Body of pancreas (tissue), 4 donors: Measurements from ENCODE around the gene STXBP4. TPM values are rescaled to one million over a fixed set of nuclear protein-coding genes. Genes with fewer than 3 reads are reported as not detected.
A peak's percentile ranks its signal among the peaks of the same experiment; 100 is the strongest.

Source experiments
- ATAC-seq: fragments of 150-250 bp; one replicate; pipeline ENCODE4 v1.9.1; 2016
- DNase-seq, 4 donors: peaks; one replicate each; pipeline ENCODE4 v3.0.0-alpha.2; 2019
- H3K27ac ChIP-seq, 4 donors: fragments of 200-600 bp; sonication (generic); 1 replicate in 3 of 4; 2 replicates in 1 of 4; pipeline versions ENCODE4 v1.5.1 to v1.6.1; 2016 to 2019; ENCODE audit warnings: mild to moderate bottlenecking in 1 of 4, mixed read lengths in 1 of 4, moderate library complexity in 1 of 4
- H3K27me3 ChIP-seq, 2 donors: fragments of 200-600 bp; sonication (generic); one replicate each; pipeline ENCODE4 v1.6.0; 2016; ENCODE audit warnings: mild to moderate bottlenecking in 1 of 2
- H3K36me3 ChIP-seq, 2 donors: fragments of 200-600 bp; sonication (generic); replicated peaks in 1 of 2; 2 replicates each; pipeline ENCODE4 v1.5.1; 2016; ENCODE audit warnings: low read depth in 2 of 2; ENCODE audit not compliant: insufficient read depth in 1 of 2
- H3K4me1 ChIP-seq: fragments of 200-600 bp; sonication (generic); one replicate; pipeline ENCODE4 v1.6.0; 2016
- H3K4me3 ChIP-seq, 2 donors: fragments of 200-600 bp; sonication (generic); 1 replicate in 1 of 2; 2 replicates in 1 of 2; pipeline ENCODE4 v1.5.1; 2016 to 2019
- H3K9me3 ChIP-seq, 3 donors: fragments of 200-600 bp; sonication (generic); 1 replicate in 2 of 3; 2 replicates in 1 of 3; pipeline ENCODE4 v1.5.1; 2016
- POLR2A ChIP-seq, 3 donors: fragments of 450-650 bp; IDR thresholded peaks; one replicate each; pipeline ENCODE4 v1.6.1; 2016; ENCODE audit warnings: antibody characterized with exemption in 3 of 3, mild to moderate bottlenecking in 2 of 3
- WGBS, 2 donors: methylation state at CpG; one replicate each; pipeline ENCODE4 v1.1.5; 2017; 5-methylcytosine and 5-hydroxymethylcytosine counted together
- intact Hi-C: fragments of 100-400 bp; cut with DNase I; formaldehyde crosslinking; loops from one replicate; pipeline ENCODE4 v1.15.1; 2023
- total RNA-seq, 2 donors: library from RNA; depleted of rRNA; stranded (reverse); fragments of >200 nt; gene quantifications; one replicate each; pipeline ENCODE4 v1.1.0, GENCODE V29; 2016
- TF ChIP-seq, protein P1 (sequence below), 7 experiments: fragments of 450-650 bp in 4 of 7; fragments of 200-600 bp in 3 of 7; sonication (generic) in 3 of 7; IDR thresholded peaks; one replicate each; pipeline ENCODE4 v1.5.1; 2016 to 2019; ENCODE audit warnings: antibody characterized with exemption in 7 of 7

STXBP4 gene
- total RNA-seq, 2 donors from 2014 or later, result 3.6 to 9.3 TPM

GRCh38 chr17:55175788-55176427 lies 207.3 kb downstream of the STXBP4 start:
- intact Hi-C loops, result no loop called here
- Histone ChIP-seq H3K27me3 (no peaks in the 10 kb centered on the region), H3K36me3 (no peaks in the 10 kb centered on the region), H3K27ac (no peak overlapping the region), H3K4me3 (no peak overlapping the region), H3K4me1 (no peaks in the 10 kb centered on the region), H3K9me3 (no peaks in the 10 kb centered on the region)
- ATAC-seq, result no peak
- WGBS, 2 donors, result 64 to 76% methylated on average over 6 of the region's 6 CpGs
- TF ChIP-seq, protein P1, sequence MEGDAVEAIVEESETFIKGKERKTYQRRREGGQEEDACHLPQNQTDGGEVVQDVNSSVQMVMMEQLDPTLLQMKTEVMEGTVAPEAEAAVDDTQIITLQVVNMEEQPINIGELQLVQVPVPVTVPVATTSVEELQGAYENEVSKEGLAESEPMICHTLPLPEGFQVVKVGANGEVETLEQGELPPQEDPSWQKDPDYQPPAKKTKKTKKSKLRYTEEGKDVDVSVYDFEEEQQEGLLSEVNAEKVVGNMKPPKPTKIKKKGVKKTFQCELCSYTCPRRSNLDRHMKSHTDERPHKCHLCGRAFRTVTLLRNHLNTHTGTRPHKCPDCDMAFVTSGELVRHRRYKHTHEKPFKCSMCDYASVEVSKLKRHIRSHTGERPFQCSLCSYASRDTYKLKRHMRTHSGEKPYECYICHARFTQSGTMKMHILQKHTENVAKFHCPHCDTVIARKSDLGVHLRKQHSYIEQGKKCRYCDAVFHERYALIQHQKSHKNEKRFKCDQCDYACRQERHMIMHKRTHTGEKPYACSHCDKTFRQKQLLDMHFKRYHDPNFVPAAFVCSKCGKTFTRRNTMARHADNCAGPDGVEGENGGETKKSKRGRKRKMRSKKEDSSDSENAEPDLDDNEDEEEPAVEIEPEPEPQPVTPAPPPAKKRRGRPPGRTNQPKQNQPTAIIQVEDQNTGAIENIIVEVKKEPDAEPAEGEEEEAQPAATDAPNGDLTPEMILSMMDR (IDR thresholded peaks at IDR 0.05), result no peak
- no peak for TF ChIP-seq POLR2A (IDR thresholded peaks at IDR 0.05)
- DNase-seq, result no peak

DNA sequence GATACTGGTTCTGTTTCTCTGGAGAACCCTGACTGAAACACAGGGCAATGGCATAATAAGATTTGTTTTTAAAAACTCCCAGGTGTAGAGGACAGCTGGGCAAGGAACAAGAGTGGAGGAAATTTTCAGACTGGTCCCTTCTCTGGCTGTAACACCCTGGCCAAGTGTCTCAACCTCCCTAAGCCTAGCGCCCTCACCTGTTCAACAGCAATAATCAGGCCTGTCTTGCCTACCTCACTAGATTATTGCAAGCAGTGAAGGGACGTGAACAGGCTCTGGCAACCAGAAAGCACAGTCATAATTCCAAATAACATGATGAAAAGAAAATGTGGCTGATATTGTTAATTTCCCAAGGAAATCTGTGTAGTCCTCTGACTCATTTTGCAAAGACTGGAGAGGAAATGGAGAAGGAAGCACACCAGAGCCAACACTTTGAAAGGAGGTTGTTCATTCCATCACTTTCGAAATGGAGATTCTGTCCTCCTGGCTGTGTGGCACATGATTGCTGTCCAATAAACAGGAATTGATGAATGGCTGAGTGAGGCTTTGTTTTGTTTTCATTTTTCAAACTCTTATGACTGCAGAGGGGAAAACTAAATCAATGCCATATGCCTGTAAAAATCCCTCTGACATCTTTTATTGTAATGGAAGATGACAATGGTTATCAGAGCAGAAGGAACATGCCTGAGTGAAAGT lies 208.7 kb downstream of the STXBP4 start:
- TF ChIP-seq, protein P1 (IDR thresholded peaks at IDR 0.05), result peak in 3 of 7 experiments; percentile 8 to 41 (median 16)
- TF ChIP-seq POLR2A (IDR thresholded peaks at IDR 0.05), result no peak
- H3K27me3 ChIP-seq, result no peaks in the 10 kb centered on the region
- no peaks in the 10 kb centered on the region for H3K9me3 ChIP-seq
- 53 to 63% methylated on average over 3 of the region's 3 CpGs for WGBS, 2 donors
- H3K36me3 ChIP-seq, result no peaks in the 10 kb centered on the region
- DNase-seq (peak in 2 of 4 donors; percentile 16 to 23), ATAC-seq (no peak)
- no peak overlapping the region for H3K27ac ChIP-seq
- H3K4me1 ChIP-seq, result no peaks in the 10 kb centered on the region
- no peak overlapping the region for H3K4me3 ChIP-seq
- intact Hi-C loops, result no loop called here

DNA sequence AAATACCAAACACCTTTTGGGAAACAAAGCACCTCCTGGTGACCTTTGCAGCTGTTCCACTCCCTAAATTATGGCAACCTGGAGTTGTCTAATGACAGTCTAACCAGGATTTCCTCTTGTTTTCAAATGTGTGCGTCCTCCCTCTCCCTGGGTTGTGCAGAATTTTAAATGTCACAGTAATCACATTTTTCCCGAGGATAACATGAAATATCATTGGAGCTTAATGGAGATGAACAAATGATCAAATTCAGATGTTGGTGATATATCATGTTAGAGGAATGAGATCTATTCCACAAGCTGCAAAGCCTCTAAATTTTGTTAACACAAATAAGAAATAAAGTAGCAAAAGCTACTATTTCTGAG lies 209.3 kb downstream of the STXBP4 start:
- intact Hi-C loops, result no loop called here
- Histone ChIP-seq H3K27me3 (no peaks in the 10 kb centered on the region), H3K27ac (no peak overlapping the region), H3K36me3 (no peaks in the 10 kb centered on the region), H3K4me3 (no peak overlapping the region), H3K9me3 (no peaks in the 10 kb centered on the region), H3K4me1 (no peaks in the 10 kb centered on the region)
- TF ChIP-seq POLR2A (IDR thresholded peaks at IDR 0.05), result no peak
- TF ChIP-seq, protein P1 (IDR thresholded peaks at IDR 0.05), result no peak
- WGBS, 2 donors, result 73 to 78% methylated on average over 2 of the region's 2 CpGs
- no peak for DNase-seq
- ATAC-seq, result no peak

GRCh38 chr17:55186937-55187770 lies 218.6 kb downstream of the STXBP4 start:
- no peak overlapping the region for H3K27ac ChIP-seq
- H3K36me3 ChIP-seq, result no peaks in the 10 kb centered on the region
- intact Hi-C loops, result no loop called here
- no peaks in the 10 kb centered on the region for H3K27me3 ChIP-seq
- no peak overlapping the region for H3K4me3 ChIP-seq
- ATAC-seq (no peak), DNase-seq (no peak)
- WGBS, 2 donors, result 74 to 78% methylated on average over 8 of the region's 8 CpGs
- H3K4me1 ChIP-seq, result no peaks in the 10 kb centered on the region
- TF ChIP-seq, protein P1 (IDR thresholded peaks at IDR 0.05), result no peak
- no peak for TF ChIP-seq POLR2A (IDR thresholded peaks at IDR 0.05)
- H3K9me3 ChIP-seq, result no peaks in the 10 kb centered on the region
